ENCODE measurements around the gene SPOCK1.

SPOCK1 gene

GRCh38 chr5:137215780-137216179, 283.3 kb downstream of the SPOCK1 start:
- DNase-seq: no peak

DNA sequence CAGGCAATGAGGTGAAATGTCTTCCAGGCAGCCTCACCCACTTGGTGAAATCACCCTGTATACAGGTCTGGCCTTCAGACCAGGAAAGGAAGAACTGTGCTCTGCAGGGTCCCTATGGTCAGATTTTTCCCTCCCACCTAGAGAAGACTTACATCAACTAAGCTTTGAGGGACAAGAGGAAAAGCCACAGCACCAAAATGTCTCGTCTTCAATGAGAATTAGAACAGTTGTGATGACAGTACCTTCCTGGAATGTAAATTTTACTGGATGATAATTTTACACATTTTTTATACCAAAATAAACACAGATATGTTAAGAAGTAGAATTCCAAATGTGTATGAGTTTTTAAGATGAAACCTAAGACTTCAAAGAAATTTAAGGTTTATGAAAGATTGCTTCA, 283.9 kb downstream of the SPOCK1 start:
- no peak for DNase-seq

GRCh38 chr5:137214446-137215189, 284.5 kb downstream of the SPOCK1 start:
- DNase-seq: no peak

DNA sequence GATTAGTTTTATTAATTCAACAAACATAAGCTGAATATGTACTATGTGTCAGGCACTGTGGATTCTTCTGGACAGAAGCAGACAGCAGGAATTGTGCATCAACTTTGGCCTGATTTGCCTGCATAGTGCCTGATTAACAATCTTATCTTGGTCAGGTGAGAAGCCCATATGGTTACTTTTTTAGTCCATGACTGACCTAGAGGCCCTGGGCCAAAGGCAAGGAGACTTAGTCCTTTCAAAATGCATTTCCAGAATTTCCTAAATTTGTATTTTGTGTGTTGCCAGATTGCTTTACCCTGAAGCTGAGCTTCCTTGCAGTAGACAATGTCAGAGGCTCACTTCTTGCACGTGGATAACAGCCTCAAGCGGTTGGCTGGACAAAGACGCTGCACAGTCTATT, 286.7 kb downstream of the SPOCK1 start:
- DNase-seq: no peak

DNA sequence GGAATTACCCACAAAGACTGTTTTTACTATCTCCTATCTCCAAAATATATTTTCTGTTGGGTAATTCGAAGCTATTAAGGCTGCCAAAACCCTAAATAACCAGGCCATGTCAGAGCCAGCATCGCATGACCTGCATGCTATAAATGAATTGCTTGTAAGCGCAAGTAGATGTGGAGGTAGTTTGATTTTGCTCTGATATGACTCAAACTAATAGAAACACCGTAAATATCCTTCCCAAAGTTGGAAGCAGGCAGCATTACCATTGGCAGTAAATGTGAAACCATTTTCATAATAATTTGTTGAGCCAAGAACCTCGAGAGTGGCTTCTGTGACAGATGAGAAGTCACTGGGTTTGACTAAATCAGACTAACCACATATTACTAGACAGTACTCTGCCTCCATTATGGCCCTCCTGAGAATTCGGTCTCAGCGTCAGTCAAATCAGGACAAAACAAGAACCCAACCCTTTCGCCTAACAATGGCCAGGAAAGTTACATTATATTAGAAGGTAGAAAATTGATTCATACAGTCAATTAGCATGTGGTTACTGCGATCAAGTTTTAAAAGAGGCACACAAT, 289.8 kb downstream of the SPOCK1 start:
- DNase-seq: no peak

GRCh38 chr5:137207023-137207760, 291.9 kb downstream of the SPOCK1 start:
- no peak for DNase-seq

GRCh38 chr5:137206030-137206715, 293.0 kb downstream of the SPOCK1 start:
- DNase-seq: no peak

DNA sequence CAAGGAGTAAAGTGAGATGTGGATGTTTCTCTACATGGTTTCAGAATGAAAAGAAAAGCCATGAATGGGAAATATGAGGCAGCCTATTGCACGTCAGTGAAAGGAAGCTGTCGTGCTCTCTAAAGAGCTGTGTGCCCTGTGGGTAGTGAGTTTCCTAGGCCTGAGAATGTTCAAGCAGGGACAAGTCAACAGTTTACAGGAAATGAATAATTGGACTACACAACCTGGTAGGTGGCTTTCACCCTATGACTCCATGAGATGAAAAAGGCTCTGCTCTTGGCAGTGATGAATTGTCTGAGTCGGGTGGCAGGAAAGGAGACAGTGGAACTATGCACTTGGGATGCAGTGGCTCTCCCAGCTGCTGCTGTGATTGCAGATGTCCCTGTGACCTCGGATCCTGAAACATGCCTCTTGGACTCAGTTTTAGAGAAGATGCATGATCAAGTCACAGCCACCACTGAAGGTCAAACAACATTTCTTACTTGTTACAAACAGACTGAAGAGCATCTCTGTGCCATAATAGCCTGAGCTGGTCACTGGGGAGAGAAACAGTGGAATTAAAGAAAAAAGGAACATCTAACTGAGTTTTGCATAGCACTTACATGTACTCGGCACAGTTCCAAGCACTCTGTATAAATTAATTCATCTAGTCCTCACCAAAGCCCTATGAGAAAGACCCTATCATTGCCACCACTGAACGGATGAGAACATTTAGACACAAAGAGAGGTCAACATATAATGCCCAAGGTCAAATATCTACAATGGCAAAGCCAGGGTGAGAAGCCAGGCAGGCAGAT, 293.7 kb downstream of the SPOCK1 start:
- no peak for DNase-seq

DNA sequence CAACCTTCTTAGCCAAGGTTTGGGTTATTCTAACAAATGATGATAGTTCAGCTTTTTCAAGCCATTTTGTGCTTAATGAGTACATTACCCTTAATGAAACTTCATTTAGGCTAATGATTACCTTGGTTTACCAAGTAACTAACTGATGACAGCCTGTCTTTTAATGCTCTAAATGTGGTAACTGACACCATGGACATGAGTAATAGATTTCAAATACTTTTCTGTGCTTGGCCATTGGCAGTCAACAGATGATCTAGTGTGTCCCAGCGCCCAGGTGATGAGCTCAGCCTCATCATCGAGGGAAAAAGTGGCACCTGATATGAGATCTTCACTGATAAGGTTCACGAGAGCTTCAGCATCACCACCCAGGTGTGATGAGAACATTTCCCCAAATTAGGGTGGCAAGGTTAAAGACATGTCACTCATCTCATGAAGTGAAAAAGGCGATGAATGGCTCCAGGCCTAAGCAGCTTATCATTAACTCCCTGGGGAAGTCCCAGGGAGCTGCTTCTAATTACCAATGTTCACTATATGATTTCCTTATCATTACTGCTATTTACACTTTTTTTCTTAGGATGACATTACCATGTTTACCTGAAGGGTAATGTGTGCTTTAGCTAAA, 296.0 kb downstream of the SPOCK1 start:
- no peak for DNase-seq

- DNase-seq: no peak
Observed at GRCh38 chr5:137201876-137202275, 297.2 kb downstream of the SPOCK1 start.

- no peak for DNase-seq
Observed at GRCh38 chr5:137200906-137201700, 298.0 kb downstream of the SPOCK1 start.

GRCh38 chr5:137199966-137200365, 299.2 kb downstream of the SPOCK1 start:
- no peak for DNase-seq

GRCh38 chr5:137199201-137199600, 299.9 kb downstream of the SPOCK1 start:
- DNase-seq: no peak

GRCh38 chr5:137195483-137195882, 303.6 kb downstream of the SPOCK1 start:
- no peak for DNase-seq

GRCh38 chr5:137194300-137194699, 304.8 kb downstream of the SPOCK1 start:
- no peak for DNase-seq

- DNase-seq: no peak
Observed at GRCh38 chr5:137192293-137192743, 306.8 kb downstream of the SPOCK1 start.

GRCh38 chr5:137191179-137191578, 307.9 kb downstream of the SPOCK1 start:
- no peak for DNase-seq

DNA sequence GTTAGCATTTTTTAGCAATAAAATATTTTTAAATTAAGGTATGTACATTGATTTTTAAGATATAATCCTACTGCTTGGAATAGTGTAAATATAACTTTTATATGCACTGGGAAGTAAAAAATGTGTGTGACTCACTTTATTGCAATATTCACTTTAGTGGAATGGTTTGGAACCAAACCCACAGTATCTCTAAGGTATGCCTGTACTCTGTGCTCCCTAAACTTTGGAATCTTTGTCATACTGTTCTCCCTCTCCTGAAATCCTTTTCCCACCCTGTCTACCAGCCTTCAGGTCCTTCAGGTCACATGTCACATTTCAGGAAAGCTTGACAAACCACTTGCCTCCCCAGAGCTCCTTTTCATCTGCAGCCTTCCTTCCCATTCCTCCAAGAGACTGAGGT, 308.7 kb downstream of the SPOCK1 start:
- no peak for DNase-seq

- DNase-seq: no peak
Observed at GRCh38 chr5:137190031-137190430, 309.1 kb downstream of the SPOCK1 start.

DNA sequence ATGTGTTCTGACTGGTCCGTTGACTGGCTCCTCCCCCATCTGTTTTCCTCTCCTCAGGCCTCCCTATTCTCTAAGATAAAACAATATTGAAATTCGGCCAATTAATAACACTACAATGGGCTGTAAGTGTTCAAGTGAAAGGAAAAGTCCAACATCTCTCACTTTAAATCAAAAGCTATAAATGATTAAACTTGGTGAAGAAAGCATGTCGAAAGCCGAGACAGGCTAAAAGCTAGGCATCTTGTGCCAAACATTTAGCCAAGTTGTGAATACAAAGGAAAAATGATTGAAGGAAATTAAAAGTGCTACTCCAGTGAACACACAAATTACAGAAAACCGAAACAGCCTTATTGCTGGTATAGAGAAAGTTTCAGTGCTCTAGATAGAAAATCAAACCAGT, 310.6 kb downstream of the SPOCK1 start:
- no peak for DNase-seq

DNA sequence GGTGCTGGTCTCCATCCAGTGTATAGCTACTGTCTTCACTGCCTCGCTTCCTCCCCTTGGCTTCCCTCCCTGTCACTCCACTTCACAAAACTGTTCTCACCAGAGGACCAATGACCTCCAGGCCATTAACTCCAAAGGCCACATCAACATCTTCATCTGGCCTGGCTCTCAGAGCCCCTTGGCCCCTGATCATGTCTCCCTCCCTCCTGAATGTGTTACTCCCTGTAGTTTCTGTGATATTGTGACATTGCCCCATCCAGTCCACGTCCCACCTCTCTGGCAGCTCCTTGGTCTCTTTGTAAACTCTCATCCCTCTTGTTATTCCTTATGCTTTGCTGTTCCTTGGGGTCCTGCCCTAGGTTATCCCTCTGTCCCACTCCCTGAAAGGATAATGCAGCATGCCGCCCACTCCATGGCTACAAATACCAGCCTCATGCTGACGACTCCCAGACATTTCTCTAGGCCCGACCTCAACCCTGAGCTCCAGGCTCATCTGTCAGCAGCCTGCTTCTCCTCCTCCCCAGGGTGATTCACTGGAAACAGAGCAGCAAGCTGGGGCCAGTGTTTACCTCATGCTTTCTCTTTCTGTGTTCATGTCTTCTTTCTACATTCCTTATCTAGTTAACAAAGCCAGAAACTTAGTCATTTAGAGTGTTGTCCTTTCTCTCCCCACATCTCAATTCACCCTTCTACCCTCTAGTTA, 312.2 kb downstream of the SPOCK1 start:
- DNase-seq: no peak
